NCI-H187 (cell line): ENCODE results near the gene TIGD1.
"Not testable (repeated sequence)": the region's sequence is repeated elsewhere in the genome, so short reads cannot be mapped to it uniquely, and the experiment has no call there.

Experiments
- DNase-seq, 2 experiments: peaks; one replicate each; lab custom pipeline; 2025; lab: John Stamatoyannopoulos, UW

TIGD1 gene

DNA sequence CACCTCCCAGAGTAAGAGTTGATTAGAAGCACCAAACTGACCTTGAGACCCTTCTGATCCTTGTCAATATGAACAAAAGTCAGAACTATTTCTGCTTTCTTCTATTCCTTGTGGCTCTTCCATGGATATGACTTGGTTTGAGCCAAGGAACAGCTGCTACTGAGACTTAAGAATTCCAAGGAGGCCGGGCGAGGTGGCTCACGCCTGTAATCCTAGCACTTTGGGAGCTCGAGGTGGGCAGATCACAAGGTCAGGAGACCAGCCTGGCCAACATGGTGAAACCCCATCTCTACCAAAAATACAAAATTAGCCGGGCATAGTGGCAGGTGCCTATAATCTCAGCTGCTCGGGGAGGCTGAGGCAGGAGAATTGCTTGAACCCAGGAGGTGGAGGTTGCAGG, 20.1 kb upstream of the TIGD1 start:
- DNase-seq, result not testable (repeated sequence)

- DNase-seq, result no peak
Measured at GRCh38 chr2:232569541-232569940, 19.2 kb upstream of the TIGD1 start.

DNA sequence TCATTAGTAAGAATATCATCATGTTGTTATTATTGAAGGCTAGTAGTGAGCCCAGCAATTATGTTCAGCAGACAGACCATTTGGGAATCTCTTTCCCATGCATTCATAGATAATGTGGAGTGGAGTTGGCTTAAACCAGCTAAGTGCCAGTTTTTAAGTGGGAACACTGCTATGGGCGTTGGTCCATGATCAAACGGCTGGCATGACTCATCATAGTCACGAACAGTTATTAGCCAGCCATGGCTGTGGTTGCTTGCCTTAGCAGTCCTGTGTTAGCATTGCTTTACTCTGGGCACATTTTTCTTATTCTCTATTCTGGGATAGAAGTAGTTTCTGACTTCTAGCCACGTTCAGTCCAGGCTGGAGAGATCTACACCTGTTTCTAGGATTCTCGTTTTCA, 17.8 kb upstream of the TIGD1 start:
- no peak for DNase-seq

GRCh38 chr2:232567721-232568120, 17.4 kb upstream of the TIGD1 start:
- DNase-seq, result no peak

DNA sequence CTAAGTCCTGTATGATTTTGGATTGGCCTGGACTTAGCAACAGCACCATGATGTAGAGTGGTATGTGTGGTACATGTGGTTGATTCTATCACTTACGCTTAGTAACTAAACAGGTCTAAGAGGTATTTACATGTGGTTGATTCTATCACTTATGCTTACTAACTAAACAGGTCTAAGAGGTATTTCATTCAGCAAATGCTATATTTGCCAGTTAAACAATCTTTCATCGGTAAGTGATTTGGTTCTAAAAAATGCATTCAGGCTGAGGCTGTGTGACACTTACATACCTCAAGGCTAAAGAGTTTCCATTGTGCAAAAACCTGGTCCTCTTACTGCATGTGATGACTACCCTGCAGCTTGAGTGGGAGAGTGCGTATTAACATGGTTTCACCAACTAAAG, 13.2 kb upstream of the TIGD1 start:
- DNase-seq, result no peak

DNA sequence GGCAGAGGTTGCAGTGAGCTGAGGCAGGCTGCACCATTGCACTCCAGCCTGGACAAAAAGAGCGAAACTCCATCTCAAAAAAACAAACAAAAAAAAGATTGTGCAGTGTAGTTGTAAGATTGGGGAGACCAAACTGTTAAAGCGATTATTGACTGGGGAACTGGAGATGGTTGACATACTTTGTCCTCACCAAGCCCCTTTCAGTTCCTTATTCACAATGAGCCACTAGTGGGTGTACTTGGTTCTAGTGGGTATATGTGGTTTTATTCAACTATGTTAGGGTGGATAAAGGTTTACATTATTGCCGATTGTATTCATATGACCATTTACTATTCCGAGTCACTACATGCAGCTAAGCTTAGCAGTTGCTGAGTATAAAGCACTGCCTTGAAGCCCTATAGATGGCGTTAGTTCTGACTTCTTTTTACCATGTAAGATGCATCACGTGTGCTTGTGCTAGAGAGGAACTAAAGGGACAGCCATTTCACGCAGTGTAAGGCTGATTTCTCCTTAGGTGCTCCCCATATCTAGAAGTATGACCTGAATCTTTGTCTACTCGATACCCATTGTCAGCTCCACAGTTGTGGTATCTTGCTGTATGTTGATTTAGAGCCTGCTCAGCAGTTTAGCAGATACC, 12.3 kb upstream of the TIGD1 start:
- DNase-seq, result no peak

- DNase-seq, result no peak
Measured at GRCh38 chr2:232556426-232556825, 6.1 kb upstream of the TIGD1 start.

DNA sequence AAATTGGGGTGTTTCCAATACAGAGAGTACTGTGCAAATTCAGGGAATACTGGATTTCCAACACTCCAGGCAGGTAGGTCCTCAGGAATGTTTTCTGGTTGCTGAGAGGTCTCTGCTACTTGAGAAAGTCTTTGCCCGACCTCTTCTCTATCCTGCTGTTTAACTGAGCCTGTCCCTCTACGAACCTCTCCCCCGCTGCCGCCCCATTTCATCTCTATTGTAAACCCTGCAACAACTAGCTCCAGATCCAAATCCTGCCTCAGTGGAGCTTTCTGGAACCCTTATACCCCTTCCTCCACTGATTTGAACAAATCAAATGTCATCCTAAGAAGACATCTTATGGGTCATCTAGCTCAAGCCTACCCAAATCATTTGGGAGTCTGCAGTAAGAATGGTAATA, 1.4 kb upstream of the TIGD1 start:
- no peak for DNase-seq

DNA sequence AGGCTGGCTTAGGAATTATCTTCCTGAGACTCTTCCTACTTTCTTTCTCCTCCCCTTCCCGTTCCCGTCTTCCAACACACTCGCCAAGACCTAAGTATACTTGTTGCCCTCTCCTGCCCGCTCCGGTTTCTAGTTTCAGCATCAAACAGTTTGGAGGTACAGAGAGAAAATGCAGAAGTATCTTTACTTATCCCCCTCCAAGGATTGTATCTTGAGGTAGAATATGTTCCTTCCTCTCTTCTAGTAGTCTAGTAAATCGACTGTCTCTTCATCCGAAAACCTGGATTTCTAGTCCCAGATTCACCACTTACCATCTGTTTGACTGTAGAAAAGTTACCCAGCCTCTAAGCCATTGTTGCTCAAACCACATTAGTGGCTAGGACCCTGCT, 887 bp upstream of the TIGD1 start:
- DNase-seq, result no peak

GRCh38 chr2:232549655-232550353, 553 bp downstream of the TIGD1 start:
- no peak for DNase-seq

DNA sequence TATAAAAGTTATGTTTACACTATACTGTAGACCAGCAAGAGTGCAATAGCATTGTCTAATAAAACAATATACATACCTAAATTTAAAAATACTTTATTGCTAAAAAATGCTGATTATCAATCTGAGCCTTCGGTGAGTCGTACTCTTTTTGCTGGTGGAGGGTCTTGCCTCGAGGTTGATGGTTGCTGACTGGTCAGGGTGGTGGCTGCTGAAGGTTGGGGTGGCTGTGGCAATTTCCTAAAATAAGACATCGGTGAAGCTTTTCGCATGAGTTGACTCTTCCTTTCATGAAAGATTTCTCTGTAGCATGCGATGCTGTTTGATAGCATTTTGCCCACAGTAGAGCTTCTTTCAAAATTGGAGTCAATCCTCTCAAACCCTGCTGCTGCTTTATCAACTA, 2.4 kb downstream of the TIGD1 start:
- no peak for DNase-seq

GRCh38 chr2:232545511-232546375, 4.6 kb downstream of the TIGD1 start:
- DNase-seq, result no peak

GRCh38 chr2:232544674-232545073, 5.7 kb downstream of the TIGD1 start:
- no peak for DNase-seq

DNA sequence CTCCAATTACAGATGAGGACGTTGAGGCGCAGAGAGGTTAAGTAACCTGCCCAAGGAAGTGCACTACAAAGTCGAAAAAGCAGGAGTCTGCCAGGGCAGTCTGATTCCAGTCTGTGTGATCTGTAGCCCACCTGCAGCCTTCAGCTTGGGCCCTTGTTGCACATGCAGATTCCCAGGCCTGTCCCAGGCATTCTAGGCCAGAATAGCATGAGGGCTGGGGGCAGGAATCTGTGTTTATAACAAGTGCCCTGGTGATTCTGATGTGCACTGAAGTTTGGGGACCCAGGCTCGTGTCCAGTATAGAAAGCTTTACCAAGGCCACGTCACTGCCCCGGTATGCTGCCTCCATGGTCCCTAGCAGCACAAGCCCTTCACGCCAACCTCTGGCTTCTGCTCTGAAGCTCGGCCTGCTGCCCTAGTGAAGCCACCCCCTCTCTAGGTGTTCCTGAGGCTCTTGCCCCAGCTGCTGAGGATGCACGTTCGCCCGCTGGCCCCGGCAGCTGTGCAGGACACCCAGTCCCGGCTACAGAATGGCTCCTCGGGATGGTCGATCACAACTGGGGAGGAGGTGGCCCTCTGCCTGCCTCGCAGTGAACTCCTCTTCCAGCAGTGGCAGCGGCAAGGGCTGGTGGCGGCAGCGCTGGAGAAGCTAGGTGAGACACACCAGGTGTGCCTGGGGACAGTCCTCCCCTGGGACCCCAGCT, 6.3 kb downstream of the TIGD1 start:
- DNase-seq, result no peak

DNA sequence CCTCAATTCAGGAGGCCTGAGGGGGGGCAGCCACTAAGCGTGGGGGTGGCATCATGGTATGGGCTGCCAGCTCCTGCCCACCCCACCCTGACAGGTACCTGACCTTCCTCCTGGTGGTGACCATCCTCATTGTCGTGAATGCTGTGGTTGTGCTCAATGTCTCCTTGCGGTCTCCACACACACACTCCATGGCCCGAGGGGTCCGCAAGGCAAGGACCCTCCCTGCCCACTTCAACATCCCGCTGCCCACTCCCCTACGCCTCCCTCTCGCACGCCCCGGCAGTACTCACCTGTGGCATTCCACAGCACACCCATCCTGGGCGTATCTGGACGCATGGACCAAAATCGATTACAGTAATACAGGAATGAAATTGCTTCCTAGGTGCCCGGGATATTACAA, 6.9 kb downstream of the TIGD1 start:
- no peak for DNase-seq

GRCh38 chr2:232542715-232543467, 7.5 kb downstream of the TIGD1 start:
- no peak for DNase-seq

DNA sequence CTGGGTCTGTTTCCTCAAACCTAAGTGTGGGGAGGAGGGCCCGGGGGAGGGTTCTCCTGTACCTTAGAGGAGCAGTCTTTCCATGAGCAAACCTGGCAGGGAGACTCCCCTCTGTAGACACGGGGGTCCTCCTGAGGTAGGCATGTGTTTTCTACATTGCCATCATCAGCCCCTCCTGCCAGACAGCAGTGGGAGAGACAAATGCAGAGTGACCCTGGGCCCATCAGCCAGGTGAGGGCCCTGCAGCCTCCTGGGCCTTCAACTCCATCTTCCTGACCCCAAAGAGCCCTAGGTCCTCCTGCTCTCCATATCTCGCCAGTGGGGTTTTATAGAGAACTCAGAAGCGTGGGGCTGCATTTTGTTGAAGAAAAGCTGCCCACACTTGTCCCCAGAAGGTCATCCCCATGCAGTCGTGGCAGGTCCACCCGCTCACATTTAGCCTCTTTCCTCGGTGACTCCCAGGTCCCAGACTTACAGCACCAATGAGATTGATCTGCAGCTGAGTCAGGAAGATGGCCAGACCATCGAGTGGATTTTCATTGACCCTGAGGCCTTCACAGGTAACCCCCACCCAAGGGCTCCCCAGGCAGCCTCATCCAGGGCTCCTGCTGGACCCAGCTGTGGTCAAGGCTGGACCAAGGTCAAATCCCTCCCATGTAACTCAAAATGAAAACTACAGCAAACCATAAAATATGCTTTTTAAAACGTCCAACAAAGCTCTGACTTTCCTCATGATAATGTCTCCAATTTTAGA, 8.2 kb downstream of the TIGD1 start:
- no peak for DNase-seq

DNA sequence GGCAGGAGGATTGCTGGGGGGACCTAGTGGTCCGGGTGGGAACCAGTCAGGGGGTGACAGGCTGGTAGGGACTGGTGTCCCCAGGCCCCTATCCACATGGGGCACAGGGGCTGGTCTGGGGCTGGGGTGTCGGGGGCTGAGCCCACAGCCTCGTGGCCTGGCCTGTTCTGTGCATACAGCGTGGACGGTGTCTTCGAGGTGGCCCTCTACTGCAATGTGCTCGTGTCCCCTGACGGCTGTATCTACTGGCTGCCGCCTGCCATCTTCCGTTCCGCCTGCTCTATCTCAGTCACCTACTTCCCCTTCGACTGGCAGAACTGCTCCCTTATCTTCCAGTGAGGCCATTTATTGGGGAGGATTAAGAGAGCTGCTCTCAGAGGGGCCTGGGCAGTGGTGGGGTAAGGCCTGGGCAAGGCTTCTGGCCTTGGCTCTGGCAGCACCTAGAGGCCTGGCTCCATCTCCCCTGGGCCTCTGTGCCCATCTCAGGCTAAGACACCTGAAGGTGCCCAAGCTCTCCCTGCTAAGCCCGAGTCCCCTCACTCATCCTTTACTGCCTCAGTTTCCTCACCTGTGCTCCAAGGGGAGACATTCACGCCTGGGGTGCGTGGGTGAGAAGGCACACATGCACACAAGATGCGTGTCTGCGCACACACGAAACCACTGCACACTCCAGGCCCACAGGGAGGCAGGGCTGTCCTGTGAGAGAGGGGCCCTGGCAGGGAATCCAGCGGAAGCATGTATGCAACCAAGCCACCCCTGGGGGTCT, 9.0 kb downstream of the TIGD1 start:
- DNase-seq, result no peak

- DNase-seq, result no peak
Measured at GRCh38 chr2:232540441-232541041, 9.8 kb downstream of the TIGD1 start.
